Activated naive CD8-positive, alpha-beta T cell treated with anti-CD3 and anti-CD28 coated beads, Interleukin-2, amount 10 ng/mL, durations not matched to agents 7 days and 5 days (primary cell): ENCODE data around the gene ZNF444. TPM values are rescaled to one million over a fixed set of nuclear protein-coding genes. Genes with fewer than 3 reads are reported as not detected.
"Not testable (repeated sequence)": the region's sequence is repeated elsewhere in the genome, so short reads cannot be mapped to it uniquely, and the experiment has no call there.

Source experiments
- ATAC-seq: fragments of 150-1000 bp; cut with Tn5 transposase; one replicate; pipeline ENCODE4 v1.10.0; 2021; ENCODE audit warnings: low read depth, moderate library complexity
- POLR2A ChIA-PET: fragments of 350-600 bp; sonication (Branson Sonifier 250); formaldehyde crosslinking; loops from one replicate; lab custom pipeline; 2021; ENCODE audit warnings: antibody characterized with exemption; lab: Charles Lee
- DNase-seq: peaks from one replicate; pipeline ENCODE4 v3.0.0; 2021
- H3K27ac Mint-ChIP-seq: one replicate; pipeline ENCODE4 v1.8.0; 2022; ENCODE audit warnings: mild to moderate bottlenecking, mixed read lengths
- H3K27me3 Mint-ChIP-seq: one replicate; pipeline ENCODE4 v1.8.0; 2022; ENCODE audit warnings: mild to moderate bottlenecking, moderate library complexity, mixed read lengths
- H3K36me3 Mint-ChIP-seq: one replicate; pipeline ENCODE4 v1.8.0; 2021; ENCODE audit warnings: mild to moderate bottlenecking, mixed read lengths
- H3K4me1 Mint-ChIP-seq: one replicate; pipeline ENCODE4 v1.8.0; 2021; ENCODE audit warnings: mixed read lengths
- H3K4me3 Mint-ChIP-seq: one replicate; pipeline ENCODE4 v1.8.0; 2022; ENCODE audit warnings: mild to moderate bottlenecking, moderate library complexity, mixed read lengths
- H3K9me3 Mint-ChIP-seq: one replicate; pipeline ENCODE4 v1.8.0; 2021; ENCODE audit warnings: mixed read lengths
- total RNA-seq, 2 experiments: library from RNA; stranded (reverse); gene quantifications; one replicate each; pipeline ENCODE4 v1.2.3, GENCODE V29; 2021

Gene ZNF444
- total RNA-seq, 2 experiments from 2014 or later: 31.7 to 37.4 TPM

DNA sequence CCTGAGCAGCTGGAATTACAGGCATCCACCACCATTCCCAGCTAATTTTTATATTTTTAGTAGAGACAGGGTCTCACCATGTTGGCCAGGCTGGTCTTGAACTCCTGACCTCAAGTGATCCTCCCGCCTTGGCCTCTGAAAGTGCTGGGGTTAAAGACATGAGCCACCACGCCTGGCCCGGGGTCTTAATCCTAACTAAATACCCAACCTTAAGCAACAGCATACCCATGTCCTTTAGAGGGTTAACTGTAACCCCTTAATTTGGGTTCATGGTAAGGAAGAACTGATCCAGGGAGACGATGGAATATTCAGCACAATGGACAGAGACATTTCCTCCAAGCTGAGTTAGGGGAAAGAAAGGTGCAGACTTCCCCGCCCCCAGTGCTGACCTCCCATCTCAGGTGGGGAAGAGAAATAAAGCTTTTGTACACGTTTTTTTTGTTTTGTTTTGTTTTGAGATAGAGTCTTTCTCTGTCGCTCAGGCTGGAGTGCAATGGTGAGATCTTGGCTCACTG, 26.0 kb downstream of the ZNF444 start:
- Mint-ChIP-seq H3K36me3 (peaks cover 1% of the 10 kb centered on the region), H3K4me3 (no peak overlapping the region), H3K4me1 (peaks cover 12% of the 10 kb centered on the region), H3K27ac (no peak overlapping the region), H3K27me3 (peaks cover 2% of the 10 kb centered on the region), H3K9me3 (no peaks in the 10 kb centered on the region)
- DNase-seq (no peak), ATAC-seq (no peak)
- POLR2A ChIA-PET: no interaction called here

- H3K4me1 Mint-ChIP-seq: peaks cover 3% of the 10 kb centered on the region
- DNase-seq (no peak), ATAC-seq (no peak)
- no peaks in the 10 kb centered on the region for H3K36me3 Mint-ChIP-seq
- no peaks in the 10 kb centered on the region for H3K9me3 Mint-ChIP-seq
- POLR2A ChIA-PET: interaction anchor here (0.7 kb wide), 1 partner anchor 37 kb away, joined by 4 read pairs; no protein-coding TSS in a partner anchor
- no peak overlapping the region for H3K4me3 Mint-ChIP-seq
- H3K27me3 Mint-ChIP-seq: peaks cover 2% of the 10 kb centered on the region
- H3K27ac Mint-ChIP-seq: no peak overlapping the region
Measured at GRCh38 chr19:56170261-56170660, 29.2 kb downstream of the ZNF444 start.

GRCh38 chr19:56174086-56174485, 33.0 kb downstream of the ZNF444 start:
- peaks cover 3% of the 10 kb centered on the region for H3K4me1 Mint-ChIP-seq
- POLR2A ChIA-PET: no interaction called here
- DNase-seq: no peak
- H3K36me3 Mint-ChIP-seq: no peaks in the 10 kb centered on the region
- H3K9me3 Mint-ChIP-seq: no peaks in the 10 kb centered on the region
- no peak overlapping the region for H3K4me3 Mint-ChIP-seq
- ATAC-seq: no peak
- no peak overlapping the region for H3K27ac Mint-ChIP-seq
- H3K27me3 Mint-ChIP-seq: peaks cover 2% of the 10 kb centered on the region

DNA sequence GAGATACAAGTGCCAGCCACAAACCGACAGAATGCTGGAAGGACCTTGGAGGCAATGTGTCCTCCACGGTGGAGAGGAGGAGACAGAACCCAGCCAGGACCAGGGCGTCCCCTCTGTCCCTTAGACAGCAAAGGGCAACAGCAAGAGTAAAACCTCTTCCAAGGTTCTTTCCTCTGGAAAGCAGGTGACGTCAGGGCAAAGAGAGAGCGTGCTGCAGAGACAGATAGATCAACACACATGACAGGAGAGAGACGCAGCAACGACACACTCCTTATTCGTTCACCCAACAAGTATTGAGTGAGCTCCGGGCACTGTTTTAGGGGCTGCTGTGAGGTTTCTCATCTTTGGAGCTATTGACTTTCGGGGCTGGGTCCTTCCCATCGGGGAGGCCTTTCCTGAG, 33.5 kb downstream of the ZNF444 start:
- peaks cover 2% of the 10 kb centered on the region for H3K27me3 Mint-ChIP-seq
- no peak overlapping the region for H3K4me3 Mint-ChIP-seq
- no peak for ATAC-seq

GRCh38 chr19:56175861-56176307, 34.8 kb downstream of the ZNF444 start, which contains the start of gene GALP:
TSS of gene GALP (plus strand) at chr19:56176008. CDS start at chr19:56177109, 1,101 bp downstream.
- POLR2A ChIA-PET: not testable (repeated sequence)

More for the DNA sequence above, 33.5 kb downstream of the ZNF444 start:
- Mint-ChIP-seq H3K4me1 (peaks cover 3% of the 10 kb centered on the region), H3K27ac (no peak overlapping the region), H3K36me3 (no peaks in the 10 kb centered on the region), H3K9me3 (no peaks in the 10 kb centered on the region)
- no peak for DNase-seq
- POLR2A ChIA-PET: no interaction called here

GRCh38 chr19:56176310-56176709, 35.2 kb downstream of the ZNF444 start:
- H3K27me3 Mint-ChIP-seq, POLR2A ChIA-PET, H3K9me3 Mint-ChIP-seq, DNase-seq, H3K4me1 Mint-ChIP-seq, H3K27ac Mint-ChIP-seq, H3K36me3 Mint-ChIP-seq, H3K4me3 Mint-ChIP-seq, ATAC-seq: not testable (repeated sequence)

More at GRCh38 chr19:56175861-56176307, 34.8 kb downstream of the ZNF444 start, which contains the start of gene GALP:
- not testable (repeated sequence) for H3K4me1 Mint-ChIP-seq, H3K27ac Mint-ChIP-seq, H3K9me3 Mint-ChIP-seq, ATAC-seq, DNase-seq, H3K27me3 Mint-ChIP-seq, H3K36me3 Mint-ChIP-seq, H3K4me3 Mint-ChIP-seq

GRCh38 chr19:56176881-56177280, 35.8 kb downstream of the ZNF444 start:
- Mint-ChIP-seq H3K4me3 (no peak overlapping the region), H3K4me1 (peaks cover 1% of the 10 kb centered on the region), H3K9me3 (no peaks in the 10 kb centered on the region), H3K27me3 (peaks cover 1% of the 10 kb centered on the region), H3K27ac (no peak overlapping the region), H3K36me3 (no peaks in the 10 kb centered on the region)
- POLR2A ChIA-PET: no interaction called here
- DNase-seq (no peak), ATAC-seq (no peak)

DNA sequence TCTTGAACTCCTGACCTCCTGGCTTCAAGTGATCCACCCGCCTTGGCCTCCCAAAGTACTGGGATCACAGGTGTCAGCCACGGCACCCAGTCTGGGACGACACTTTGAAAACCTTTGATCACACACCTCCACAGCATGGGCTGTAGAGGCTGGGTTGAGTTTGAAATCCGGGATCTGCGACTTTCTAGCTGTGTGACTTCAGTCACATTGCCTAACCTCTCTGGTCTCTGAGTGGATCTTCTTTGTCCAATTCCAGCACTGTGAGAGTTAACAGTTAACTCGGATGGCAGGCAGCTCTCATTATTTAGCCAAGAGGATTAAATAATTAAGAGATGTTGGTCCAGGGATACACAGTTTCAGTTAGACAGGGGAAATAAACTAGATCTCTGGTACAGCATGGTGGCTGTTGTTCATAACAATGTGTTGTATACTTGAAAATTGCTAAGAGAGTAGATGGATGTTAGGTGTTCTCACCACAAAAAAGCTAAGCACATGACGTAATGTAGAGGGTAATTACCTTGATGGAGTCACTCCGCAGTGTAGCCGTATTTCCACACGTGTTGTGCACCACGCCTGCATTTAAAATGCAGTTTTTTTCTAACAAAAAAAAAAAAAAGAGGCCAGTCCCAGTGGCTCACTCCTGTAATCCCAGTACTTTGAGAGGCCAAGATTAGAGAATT, 36.6 kb downstream of the ZNF444 start:
- H3K4me3 Mint-ChIP-seq: no peak overlapping the region
- H3K27me3 Mint-ChIP-seq: no peaks in the 10 kb centered on the region
- no peak for ATAC-seq
- no peaks in the 10 kb centered on the region for H3K9me3 Mint-ChIP-seq
- DNase-seq: no peak
- no peaks in the 10 kb centered on the region for H3K36me3 Mint-ChIP-seq
- no peak overlapping the region for H3K27ac Mint-ChIP-seq
- no peaks in the 10 kb centered on the region for H3K4me1 Mint-ChIP-seq
- POLR2A ChIA-PET: no interaction called here

DNA sequence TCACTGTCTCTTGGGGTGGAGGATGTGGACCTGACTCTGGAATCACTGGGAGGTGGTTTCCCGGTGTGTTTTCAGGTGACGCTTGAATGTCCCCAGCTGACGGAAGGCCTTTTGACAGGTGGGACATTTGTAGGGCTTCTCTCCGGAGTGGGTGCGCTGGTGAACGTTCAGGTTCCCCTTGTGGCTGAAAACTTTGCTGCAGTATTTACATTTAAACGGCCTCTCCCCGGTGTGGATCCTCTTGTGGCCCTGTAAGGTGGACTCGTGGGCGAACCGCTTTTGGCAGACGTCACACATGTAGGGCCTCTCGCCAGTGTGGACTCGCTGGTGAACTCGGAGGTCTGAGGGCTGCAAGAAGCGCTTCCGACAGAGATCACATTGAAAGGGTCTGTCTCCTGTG, 48.7 kb downstream of the ZNF444 start:
- ATAC-seq (no peak), DNase-seq (no peak)
- Mint-ChIP-seq H3K9me3 (no peaks in the 10 kb centered on the region), H3K27ac (no peak overlapping the region), H3K4me1 (peaks cover 6% of the 10 kb centered on the region), H3K4me3 (no peak overlapping the region), H3K27me3 (peaks cover 4% of the 10 kb centered on the region), H3K36me3 (no peaks in the 10 kb centered on the region)
- POLR2A ChIA-PET: no interaction called here

DNA sequence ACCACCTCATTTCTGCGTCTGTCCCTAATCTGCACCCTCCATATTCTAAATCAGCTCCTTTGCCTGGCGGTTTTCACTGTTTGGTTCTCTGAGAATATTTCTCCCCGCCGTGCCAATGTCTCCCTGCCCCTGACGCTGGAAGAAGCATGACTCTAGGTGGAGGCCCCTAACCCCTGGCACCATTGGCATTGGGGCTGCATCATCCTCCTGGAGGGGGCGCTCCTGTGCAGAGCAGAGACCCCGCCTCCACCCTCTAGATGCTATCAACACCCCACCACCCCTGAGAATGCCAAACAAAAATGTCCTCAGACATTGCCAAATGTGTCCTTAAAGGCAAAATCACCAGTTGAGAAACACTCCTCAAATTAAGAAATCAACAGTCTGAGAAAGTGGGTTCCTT, 50.0 kb downstream of the ZNF444 start:
- H3K4me1 Mint-ChIP-seq: peaks cover under 1% of the 10 kb centered on the region
- no peaks in the 10 kb centered on the region for H3K9me3 Mint-ChIP-seq
- no peak overlapping the region for H3K4me3 Mint-ChIP-seq
- no peaks in the 10 kb centered on the region for H3K36me3 Mint-ChIP-seq
- DNase-seq (no peak), ATAC-seq (no peak)
- POLR2A ChIA-PET: no interaction called here
- H3K27me3 Mint-ChIP-seq: no peaks in the 10 kb centered on the region
- H3K27ac Mint-ChIP-seq: no peak overlapping the region

GRCh38 chr19:56191711-56192110, 50.6 kb downstream of the ZNF444 start:
- DNase-seq (no peak), ATAC-seq (no peak)
- POLR2A ChIA-PET: no interaction called here
- H3K27me3 Mint-ChIP-seq: no peaks in the 10 kb centered on the region
- no peaks in the 10 kb centered on the region for H3K4me1 Mint-ChIP-seq
- H3K4me3 Mint-ChIP-seq: no peak overlapping the region
- no peaks in the 10 kb centered on the region for H3K9me3 Mint-ChIP-seq
- H3K27ac Mint-ChIP-seq: no peak overlapping the region
- H3K36me3 Mint-ChIP-seq: no peaks in the 10 kb centered on the region

- POLR2A ChIA-PET: no interaction called here
- no peaks in the 10 kb centered on the region for H3K4me1 Mint-ChIP-seq
- no peaks in the 10 kb centered on the region for H3K9me3 Mint-ChIP-seq
- no peaks in the 10 kb centered on the region for H3K36me3 Mint-ChIP-seq
- DNase-seq (no peak), ATAC-seq (no peak)
- no peaks in the 10 kb centered on the region for H3K27me3 Mint-ChIP-seq
- H3K27ac Mint-ChIP-seq: no peak overlapping the region
- H3K4me3 Mint-ChIP-seq: no peak overlapping the region
Measured at GRCh38 chr19:56193981-56194640, 53.0 kb downstream of the ZNF444 start.

GRCh38 chr19:56197646-56198045, 56.6 kb downstream of the ZNF444 start, which contains the start of gene ZSCAN5B:
TSS of gene ZSCAN5B (minus strand) at chr19:56197783. CDS start at chr19:56193052, 4,731 bp downstream.
- H3K27me3 Mint-ChIP-seq, H3K4me1 Mint-ChIP-seq: not testable (repeated sequence)

GRCh38 chr19:56199687-56200086, 58.6 kb downstream of the ZNF444 start:
- DNase-seq: no peak
- H3K4me3 Mint-ChIP-seq: no peak overlapping the region

More at GRCh38 chr19:56197646-56198045, 56.6 kb downstream of the ZNF444 start, which contains the start of gene ZSCAN5B:
- H3K9me3 Mint-ChIP-seq, DNase-seq, H3K27ac Mint-ChIP-seq, ATAC-seq, H3K4me3 Mint-ChIP-seq, H3K36me3 Mint-ChIP-seq, POLR2A ChIA-PET: not testable (repeated sequence)

More at GRCh38 chr19:56199687-56200086, 58.6 kb downstream of the ZNF444 start:
- Mint-ChIP-seq H3K9me3 (no peaks in the 10 kb centered on the region), H3K27me3 (peaks cover 7% of the 10 kb centered on the region), H3K27ac (no peak overlapping the region), H3K4me1 (no peaks in the 10 kb centered on the region), H3K36me3 (no peaks in the 10 kb centered on the region)
- POLR2A ChIA-PET: no interaction called here
- no peak for ATAC-seq
